Glutamatergic neuron (in vitro differentiated cells): ENCODE data around the gene COL4A3. TPM values are rescaled to one million over a fixed set of nuclear protein-coding genes. Genes with fewer than 3 reads are reported as not detected.
"Not testable (repeated sequence)": the region's sequence is repeated elsewhere in the genome, so short reads cannot be mapped to it uniquely, and the experiment has no call there.

Source experiments
- DNase-seq: peaks from one replicate; pipeline ENCODE4 v3.0.0; 2022
- H3K27ac Mint-ChIP-seq: one replicate; pipeline ENCODE4 v1.8.0; 2020; ENCODE audit warnings: mild to moderate bottlenecking, mixed read lengths, inconsistent platforms; ENCODE audit not compliant: unreplicated experiment
- H3K27me3 Mint-ChIP-seq: one replicate; pipeline ENCODE4 v1.8.0; 2020; ENCODE audit warnings: mild to moderate bottlenecking, moderate library complexity, mixed read lengths, inconsistent platforms; ENCODE audit not compliant: unreplicated experiment
- H3K36me3 Mint-ChIP-seq: one replicate; pipeline ENCODE4 v1.8.0; 2020; ENCODE audit warnings: mild to moderate bottlenecking, mixed read lengths, inconsistent platforms; ENCODE audit not compliant: unreplicated experiment
- H3K4me1 Mint-ChIP-seq: one replicate; pipeline ENCODE4 v1.8.0; 2020; ENCODE audit warnings: mild to moderate bottlenecking, low read depth, mixed read lengths, inconsistent platforms; ENCODE audit not compliant: unreplicated experiment
- H3K4me3 Mint-ChIP-seq: one replicate; pipeline ENCODE4 v1.8.0; 2020; ENCODE audit warnings: mild to moderate bottlenecking, mixed read lengths, inconsistent platforms; ENCODE audit not compliant: unreplicated experiment
- H3K9me3 Mint-ChIP-seq: one replicate; pipeline ENCODE4 v1.8.0; 2020; ENCODE audit warnings: mild to moderate bottlenecking, moderate library complexity, mixed read lengths, inconsistent platforms; ENCODE audit not compliant: unreplicated experiment
- total RNA-seq: library from RNA; stranded (reverse); fragmentation: NEBNext Ultra II Directional; extraction: Animal tissue kit (Norgen Biotek cat#: 25700); gene quantifications from one replicate; pipeline ENCODE4 v1.2.1, GENCODE V29; 2021; ENCODE audit not compliant: unreplicated experiment
- TF ChIP-seq, protein P1 (sequence below): fragments of 200-600 bp; sonication (generic); IDR thresholded peaks from one replicate; pipeline ENCODE4 v1.5.0; 2021; ENCODE audit not compliant: partially characterized antibody, unreplicated experiment

The COL4A3 gene
- total RNA-seq, 1 donor from 2014 or later = not detected

DNA sequence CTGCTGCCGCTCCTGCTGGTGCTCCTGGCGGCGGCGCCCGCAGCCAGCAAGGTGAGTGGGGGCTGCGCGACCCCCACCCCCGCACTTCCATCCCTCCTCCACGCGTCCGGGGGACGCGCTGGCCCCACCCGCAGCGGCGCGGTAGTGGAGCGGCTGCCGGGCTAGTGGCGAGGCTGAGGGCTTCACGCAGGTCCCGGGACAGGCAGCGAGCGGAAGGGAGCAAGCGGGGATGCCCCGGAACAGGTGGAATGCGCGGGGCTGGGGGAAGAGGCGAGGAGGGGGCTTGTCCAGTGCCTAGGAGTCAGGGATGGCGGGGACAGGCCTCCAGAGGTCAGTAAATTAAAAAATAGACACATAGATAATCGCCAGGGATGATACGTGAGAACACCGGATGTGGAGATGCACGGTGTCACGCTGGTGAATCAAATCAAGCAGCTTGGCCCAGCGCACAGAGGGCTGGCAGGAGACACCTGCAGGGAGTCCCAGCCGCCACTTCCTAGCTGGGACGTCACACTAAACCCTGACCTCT is 403 bp downstream of the COL4A3 start:
- Mint-ChIP-seq H3K27ac (no peak overlapping the region), H3K4me1 (no peaks in the 10 kb centered on the region), H3K27me3 (peaks cover 12% of the 10 kb centered on the region), H3K9me3 (no peaks in the 10 kb centered on the region), H3K4me3 (peak overlapping the region; percentile 57), H3K36me3 (no peaks in the 10 kb centered on the region)
- TF ChIP-seq, protein P1, sequence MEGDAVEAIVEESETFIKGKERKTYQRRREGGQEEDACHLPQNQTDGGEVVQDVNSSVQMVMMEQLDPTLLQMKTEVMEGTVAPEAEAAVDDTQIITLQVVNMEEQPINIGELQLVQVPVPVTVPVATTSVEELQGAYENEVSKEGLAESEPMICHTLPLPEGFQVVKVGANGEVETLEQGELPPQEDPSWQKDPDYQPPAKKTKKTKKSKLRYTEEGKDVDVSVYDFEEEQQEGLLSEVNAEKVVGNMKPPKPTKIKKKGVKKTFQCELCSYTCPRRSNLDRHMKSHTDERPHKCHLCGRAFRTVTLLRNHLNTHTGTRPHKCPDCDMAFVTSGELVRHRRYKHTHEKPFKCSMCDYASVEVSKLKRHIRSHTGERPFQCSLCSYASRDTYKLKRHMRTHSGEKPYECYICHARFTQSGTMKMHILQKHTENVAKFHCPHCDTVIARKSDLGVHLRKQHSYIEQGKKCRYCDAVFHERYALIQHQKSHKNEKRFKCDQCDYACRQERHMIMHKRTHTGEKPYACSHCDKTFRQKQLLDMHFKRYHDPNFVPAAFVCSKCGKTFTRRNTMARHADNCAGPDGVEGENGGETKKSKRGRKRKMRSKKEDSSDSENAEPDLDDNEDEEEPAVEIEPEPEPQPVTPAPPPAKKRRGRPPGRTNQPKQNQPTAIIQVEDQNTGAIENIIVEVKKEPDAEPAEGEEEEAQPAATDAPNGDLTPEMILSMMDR = no peak
- DNase-seq = no peak

DNA sequence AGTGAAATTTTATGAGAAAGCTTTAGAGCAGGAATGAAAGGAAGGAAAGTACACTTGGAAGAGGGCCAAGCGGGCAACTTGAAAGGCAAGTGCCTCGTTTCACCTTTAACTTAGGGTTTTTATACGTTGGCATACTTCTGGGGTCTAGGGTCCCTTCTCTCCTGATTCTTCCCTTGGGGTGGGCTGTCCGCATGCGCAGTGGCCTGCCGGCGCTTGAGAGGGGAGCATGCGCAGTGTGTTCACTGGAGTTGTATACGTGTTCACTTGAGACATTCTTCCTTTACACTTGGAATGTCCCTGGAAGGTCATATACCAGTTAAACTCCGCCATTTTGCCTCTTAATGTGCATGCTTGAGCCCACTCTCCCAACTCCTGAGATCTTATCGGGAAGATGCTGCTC is 7.4 kb downstream of the COL4A3 start:
- not testable (repeated sequence) for H3K9me3 Mint-ChIP-seq, DNase-seq, H3K27ac Mint-ChIP-seq, H3K36me3 Mint-ChIP-seq, H3K4me1 Mint-ChIP-seq, H3K4me3 Mint-ChIP-seq, H3K27me3 Mint-ChIP-seq

DNA sequence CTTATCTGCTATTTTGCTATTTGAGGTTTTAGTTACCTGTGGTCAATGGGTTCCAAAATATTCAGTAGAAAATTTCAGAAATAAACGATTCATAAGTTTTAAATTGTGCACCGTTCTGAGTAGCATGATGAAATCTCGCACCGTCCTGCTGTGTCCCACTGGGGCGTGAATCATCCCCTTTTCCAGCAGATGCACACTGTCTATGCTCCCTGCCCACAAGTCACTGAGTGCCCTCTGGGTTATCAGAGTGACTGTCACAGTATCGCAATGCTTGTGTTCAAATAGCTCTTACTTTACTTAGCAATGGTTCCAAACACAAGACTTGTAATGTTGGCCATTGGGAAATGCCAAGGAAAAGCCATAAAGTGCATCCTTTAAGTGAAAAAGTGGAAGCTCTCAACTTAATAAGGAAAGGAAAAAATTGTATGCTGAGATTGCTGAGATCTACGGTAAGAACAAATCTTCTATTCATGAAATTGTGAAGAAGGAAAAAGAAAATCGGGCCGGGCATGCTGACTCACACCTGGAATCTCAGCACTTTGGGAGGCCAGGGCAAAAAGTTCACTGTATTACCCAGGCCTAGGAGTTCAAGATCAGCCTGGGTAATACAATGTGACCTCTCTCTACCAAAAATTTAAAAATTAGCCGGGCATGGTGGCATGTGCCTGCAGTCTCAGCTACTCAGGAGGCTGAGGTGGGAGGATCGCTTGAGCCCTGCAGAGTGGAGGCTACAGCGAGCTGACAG is 13.3 kb downstream of the COL4A3 start:
- TF ChIP-seq, protein P1 = no peak
- DNase-seq = no peak
- Mint-ChIP-seq H3K9me3 (peaks cover 2% of the 10 kb centered on the region), H3K27me3 (no peaks in the 10 kb centered on the region), H3K4me1 (peaks cover 2% of the 10 kb centered on the region), H3K4me3 (no peak overlapping the region), H3K27ac (no peak overlapping the region), H3K36me3 (no peaks in the 10 kb centered on the region)

DNA sequence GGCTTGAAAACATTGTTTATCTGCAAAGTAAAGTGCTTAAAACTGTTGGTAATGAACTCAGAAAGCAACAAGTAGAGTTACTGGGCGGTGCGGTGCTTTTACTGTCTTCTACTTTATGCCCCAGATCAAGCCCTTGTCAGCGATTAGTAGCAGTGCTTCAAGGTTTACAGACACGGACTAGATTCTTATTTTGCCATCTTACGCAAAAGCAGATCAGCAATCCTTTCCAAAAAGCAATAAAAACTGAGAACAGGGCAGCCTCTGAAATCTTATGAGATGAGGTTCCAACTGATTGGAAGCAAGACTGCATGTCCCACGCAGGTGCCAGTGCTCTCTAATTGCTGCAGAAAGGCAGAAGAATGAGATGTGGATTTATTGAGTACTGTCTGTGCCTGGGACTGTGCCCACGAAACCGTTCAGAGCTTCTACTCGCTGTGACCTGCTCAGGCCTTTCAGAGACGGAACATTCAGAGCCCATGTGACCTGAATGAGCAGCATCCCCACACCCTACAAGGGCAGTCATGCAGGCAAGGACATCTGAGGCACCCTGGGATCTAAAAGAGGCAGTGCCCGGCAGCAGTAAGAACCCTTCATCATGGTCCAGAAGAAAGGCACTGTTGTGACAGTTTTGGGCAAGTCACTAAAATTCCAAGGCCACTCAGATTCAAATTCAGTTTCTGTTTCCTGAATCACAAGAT is 15.7 kb downstream of the COL4A3 start:
- Mint-ChIP-seq H3K4me3 (no peak overlapping the region), H3K27me3 (no peaks in the 10 kb centered on the region), H3K9me3 (no peaks in the 10 kb centered on the region), H3K4me1 (peaks cover 2% of the 10 kb centered on the region), H3K36me3 (no peaks in the 10 kb centered on the region), H3K27ac (no peak overlapping the region)
- TF ChIP-seq, protein P1 = no peak
- DNase-seq = no peak

DNA sequence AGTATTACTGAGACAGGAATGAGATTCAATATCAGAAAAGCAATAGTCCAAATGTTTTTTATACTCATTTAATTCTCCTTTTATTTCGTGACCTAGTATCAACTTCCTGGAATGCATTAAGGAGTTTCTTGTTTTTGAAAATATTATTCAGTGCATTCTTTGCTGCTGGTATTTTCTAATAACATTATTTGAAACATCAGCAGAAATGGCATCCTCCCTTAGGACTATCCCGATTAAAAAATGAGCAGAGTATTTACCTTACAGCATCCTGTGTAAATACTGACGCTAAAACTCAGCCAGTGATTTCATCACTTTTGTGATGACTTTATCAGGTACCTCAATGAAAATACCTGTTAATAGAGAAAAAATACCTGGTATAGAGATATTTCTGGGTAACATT is 16.3 kb downstream of the COL4A3 start:
- Mint-ChIP-seq H3K27ac (no peak overlapping the region), H3K4me3 (no peak overlapping the region), H3K36me3 (no peaks in the 10 kb centered on the region), H3K9me3 (no peaks in the 10 kb centered on the region), H3K4me1 (peaks cover 2% of the 10 kb centered on the region), H3K27me3 (peaks cover under 1% of the 10 kb centered on the region)
- DNase-seq = no peak
- TF ChIP-seq, protein P1 = no peak
